ENCODE results near the gene LRTM2.

DNA sequence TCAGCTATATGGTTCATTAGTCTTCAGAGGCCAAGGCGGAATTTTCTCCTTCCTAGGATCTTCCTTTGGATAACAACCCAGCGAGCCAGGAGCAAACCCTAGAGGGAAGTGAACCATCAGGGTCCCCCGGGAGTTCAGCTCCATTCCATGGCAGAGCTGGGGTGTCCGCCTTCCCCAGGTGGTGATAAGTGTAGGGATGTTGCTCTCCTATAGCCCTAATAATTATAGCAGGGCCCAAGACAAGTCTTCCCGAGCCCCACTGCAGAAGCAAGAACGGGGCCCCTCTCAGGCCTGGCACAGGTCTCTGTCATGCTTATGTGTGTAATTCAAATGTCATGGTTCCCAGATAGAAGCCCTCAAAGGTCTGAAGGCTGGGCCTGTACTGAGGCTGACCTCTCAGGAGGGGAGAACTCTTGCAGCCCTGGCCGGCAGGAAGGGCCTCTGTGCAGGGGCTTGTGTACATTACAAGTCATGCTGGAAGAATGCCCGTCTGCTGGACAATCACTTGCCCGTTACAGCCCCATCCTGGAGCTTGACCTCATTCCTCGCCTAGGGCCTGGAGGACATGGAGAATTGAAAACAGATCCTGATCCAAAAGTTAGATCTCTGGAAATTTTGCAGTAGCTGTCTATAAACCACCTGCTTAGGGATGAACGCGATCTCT, 17.3 kb downstream of the LRTM2 start:
- TF ChIP-seq ELF4 (IDR thresholded peaks at IDR 0.05) (no peak), NFRKB (IDR thresholded peaks at IDR 0.05) (no peak), FOXM1 (IDR thresholded peaks at IDR 0.05; ENCODE audit: borderline replicate concordance) (no peak), L3MBTL2 (conservative IDR thresholded peaks at IDR 0.05) (no peak), ARNT (IDR thresholded peaks at IDR 0.05) (no peak), LEF1 (IDR thresholded peaks at IDR 0.05; ENCODE audit: borderline replicate concordance) (no peak), FOXK2 (IDR thresholded peaks at IDR 0.05) (no peak), FOXA1 (IDR thresholded peaks at IDR 0.05) (no peak), BHLHE40 (IDR thresholded peaks at IDR 0.05; ENCODE audit: borderline replicate concordance) (no peak), TARDBP (IDR thresholded peaks at IDR 0.05) (no peak)
